ENCODE results near the gene FRMD5.

FRMD5 gene

DNA sequence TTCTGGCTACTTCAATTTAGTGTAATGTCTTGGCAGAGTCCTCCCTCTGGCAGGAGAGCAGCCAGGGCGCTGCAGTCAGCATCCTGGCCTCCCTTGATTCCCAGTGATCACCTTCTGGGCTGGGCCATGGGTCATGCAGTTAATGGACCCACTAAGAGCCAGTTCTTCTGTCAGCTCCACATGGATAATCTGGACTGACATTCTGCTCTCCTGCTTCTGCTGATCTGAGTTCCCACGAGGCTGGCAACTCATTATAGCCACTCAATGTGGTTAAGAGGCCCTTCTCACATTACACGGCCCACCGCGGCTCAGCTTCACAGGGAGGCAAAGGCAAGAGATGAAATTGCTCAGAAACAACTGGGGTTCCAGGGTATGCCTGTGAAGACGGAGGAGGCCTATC, 274.3 kb downstream of the FRMD5 start:
- DNase-seq, result no peak

DNA sequence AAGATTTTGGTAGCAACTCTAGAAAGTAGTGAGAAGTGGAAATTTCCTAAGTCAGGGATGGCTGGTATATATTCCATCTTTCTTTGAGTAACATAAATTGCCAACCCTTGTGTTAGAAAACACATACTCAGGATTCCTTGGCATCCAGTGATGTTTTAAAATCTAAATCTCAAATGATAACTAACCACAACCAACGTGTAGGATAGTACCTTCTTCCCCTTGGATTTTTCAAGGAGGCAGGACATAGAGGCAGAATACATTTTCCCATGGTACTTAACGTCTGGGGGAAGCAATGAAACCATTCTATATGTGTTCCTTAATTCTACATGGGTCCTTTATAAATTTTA, 274.8 kb downstream of the FRMD5 start:
- no peak for DNase-seq

DNA sequence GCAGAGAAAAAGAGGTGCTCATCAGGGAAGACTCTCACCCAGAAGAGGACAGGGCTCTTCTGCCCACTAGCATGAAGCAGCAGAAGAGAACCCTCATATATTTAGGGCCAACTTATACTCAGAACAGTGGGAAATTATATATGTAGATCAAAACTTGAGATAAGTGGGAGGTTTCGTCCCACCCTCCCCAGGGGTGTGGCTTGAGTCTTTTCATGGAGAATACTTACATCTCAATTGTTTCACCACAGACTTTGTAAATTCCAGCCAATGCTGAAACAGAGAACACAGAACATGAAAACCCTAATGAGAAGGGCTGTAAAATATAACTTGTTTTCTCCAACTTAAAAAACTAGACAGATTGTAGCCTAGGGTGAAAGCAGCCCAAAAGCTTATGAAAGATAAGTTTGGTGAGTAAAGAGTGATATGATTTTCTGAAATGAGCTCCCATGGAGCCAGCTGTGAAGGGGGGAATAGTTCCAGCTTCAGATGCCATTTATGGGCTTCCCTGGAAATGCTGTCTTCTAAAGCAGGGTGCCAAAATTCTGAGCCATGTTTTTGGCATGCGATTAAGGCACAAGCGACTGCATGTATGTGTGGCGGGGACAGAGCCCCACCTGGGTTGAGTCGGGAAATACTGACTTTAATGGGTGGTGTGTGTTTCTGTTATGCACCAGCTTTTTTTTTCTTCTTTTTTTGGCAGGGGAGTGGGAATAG, 275.4 kb downstream of the FRMD5 start:
- peak; percentile 37 for DNase-seq

DNA sequence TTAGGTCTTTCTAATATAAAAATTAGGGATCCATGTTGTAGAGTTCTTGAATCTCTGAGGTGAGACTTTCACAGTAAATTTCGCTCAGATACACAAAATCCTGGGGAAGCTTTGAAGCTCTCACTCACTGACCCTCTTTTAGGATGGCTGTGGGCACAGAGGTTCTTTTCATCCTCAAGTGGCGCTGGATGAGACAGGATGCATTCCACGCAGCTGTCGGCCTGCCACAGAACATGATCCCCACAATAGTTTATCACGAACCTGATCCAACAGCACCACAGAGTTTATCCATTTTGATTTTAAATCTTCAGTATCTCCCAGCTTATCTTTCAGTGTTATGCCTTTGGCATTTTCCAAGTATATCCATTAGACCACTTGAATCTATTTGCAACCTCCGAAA, 276.4 kb downstream of the FRMD5 start:
- no peak for DNase-seq

DNA sequence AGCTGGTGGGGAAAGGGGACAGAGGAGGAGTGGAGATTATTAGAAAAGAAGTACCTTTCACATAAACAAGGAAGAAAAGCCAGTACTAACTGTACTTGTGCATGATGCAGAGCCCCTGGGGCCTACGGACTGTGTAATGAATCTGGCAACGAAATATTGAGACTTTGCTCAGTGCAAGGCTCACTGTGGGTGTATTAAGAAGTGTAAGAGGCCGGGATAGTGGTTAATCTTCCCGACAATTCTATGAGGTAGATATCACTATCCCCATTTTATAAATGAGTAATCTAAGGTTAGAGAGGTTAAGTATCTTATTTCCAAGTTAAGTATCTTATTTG, 278.8 kb downstream of the FRMD5 start:
- no peak for DNase-seq

DNA sequence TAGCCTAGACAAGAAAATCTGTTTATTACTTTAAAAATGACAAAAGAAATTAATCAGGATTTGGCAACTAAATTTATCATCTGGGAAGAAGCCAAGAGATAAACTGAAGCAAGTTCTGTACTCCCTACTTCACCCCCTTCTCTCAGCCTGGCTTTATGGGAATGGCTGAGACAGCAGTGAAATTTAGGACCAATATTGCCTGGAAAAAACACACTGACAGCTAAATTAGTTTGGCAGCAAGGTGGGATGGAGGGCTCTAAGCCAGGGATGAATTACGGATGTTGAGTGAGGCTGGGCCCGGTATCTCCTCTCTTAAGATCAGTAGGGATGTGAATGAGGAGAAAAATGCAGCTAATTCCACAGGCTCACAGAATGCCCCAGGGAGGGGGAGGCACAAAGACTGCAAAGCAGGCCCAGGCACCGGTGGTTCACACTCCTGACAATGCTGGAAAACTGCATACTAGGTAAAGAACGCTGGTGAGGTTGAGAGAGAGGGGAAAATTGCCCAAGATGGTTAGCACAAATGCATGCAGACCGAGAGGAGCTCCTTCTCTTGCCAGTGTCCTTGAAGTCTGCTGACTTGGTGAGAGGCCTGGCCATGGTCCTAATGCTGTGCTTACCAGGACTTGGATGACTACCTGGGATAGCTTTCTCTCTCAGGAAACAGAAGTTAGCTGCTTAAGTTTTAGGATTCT, 279.3 kb downstream of the FRMD5 start:
- no peak for DNase-seq

DNA sequence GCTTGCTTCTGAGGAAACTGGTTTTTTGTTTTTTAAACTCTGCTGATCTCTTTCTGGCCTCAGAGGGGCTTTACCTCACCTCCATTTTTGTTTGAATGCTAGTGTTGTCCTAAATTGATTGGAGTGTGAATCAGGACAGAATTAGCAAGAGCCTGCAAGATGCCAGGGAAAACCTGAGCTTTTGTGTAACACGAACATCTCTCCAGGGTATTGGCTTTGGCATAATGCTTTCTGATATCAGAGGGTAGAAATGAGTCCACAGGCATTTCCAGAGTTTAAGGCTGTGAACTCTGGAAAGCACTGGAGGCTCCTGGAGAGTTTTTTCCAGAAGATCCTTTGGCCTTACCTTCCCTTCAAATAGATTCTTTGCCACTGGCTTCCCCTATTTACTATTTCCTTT, 281.1 kb downstream of the FRMD5 start:
- DNase-seq, result no peak

DNA sequence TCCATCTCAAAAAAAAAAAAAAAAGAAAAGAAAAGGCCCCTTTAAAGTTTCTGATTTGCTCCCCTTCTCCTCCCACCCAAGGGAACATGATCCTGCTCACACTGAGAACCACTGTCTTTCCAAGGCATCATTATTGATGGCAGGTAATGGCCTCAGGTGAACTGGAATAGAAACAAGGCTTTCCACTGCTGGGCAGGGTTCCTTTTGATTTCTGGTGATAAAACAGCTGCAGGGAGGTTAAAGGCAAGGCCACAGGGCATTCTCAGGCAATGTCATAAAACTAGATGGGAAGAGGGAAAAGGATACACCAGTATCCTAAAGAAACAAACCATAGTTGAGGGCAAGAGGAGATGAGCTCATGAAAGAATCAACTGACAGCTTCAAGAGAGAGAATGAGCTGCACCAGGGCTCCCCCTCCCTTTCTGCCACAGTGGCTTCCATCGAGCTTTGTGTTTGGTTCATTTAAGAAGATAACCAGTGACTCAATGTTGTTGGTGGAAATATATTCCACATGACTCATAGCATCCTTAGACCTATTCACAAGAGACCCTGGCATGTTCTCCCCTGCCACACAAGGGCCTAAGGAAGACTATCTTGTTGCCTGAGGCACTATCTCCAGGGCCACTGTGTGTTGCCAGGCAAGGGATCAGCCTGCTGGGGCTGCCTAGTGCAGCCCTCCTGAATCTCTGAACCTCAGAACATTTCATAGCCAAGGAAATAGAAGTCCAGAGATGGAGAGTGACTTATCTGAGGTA, 281.9 kb downstream of the FRMD5 start:
- no peak for DNase-seq

DNA sequence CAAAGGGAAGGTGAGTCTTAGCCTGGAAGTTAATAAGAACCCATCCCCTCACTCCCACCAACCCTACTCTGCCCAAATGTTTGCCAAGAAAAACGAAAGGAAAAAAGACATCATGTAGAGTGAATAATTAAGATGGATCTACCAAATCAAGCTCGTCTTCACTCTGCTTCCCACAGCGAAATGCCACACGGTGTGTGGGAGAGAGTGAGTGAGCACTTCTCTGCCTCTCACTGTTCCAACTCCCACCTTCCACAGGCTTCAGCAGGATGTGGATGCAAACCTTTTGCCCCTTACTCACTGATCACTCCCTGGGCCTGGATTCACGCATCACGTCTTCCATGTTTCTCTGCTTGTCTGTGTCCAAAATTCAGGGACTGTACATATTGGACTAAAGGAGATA, 282.9 kb downstream of the FRMD5 start:
- no peak for DNase-seq

DNA sequence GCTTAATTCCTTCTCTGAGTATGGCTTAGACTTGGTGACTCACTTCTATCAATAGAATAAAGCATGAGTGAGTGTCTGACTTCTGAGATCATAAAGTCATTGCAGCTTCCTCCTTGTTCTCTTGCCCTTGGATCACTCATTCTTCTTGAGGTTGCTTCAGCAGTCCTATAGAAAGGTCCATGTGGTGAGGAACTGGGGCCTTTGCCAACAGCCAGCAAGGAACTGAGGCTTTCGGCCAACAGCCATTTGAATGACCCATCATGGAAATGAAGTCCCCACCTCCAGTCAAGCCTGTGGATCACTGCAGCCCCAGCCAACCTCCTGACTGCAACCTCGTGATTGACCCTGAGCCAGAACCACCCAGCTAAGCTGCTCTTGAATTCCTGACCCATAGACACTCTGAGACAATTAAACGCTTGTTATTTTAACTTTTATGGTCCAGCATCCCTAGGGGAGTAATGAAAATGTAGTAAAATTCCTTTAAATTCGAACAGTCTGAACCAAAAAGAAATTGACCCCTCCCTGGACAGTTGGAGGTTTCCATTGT, 283.8 kb downstream of the FRMD5 start:
- DNase-seq, result no peak

DNA sequence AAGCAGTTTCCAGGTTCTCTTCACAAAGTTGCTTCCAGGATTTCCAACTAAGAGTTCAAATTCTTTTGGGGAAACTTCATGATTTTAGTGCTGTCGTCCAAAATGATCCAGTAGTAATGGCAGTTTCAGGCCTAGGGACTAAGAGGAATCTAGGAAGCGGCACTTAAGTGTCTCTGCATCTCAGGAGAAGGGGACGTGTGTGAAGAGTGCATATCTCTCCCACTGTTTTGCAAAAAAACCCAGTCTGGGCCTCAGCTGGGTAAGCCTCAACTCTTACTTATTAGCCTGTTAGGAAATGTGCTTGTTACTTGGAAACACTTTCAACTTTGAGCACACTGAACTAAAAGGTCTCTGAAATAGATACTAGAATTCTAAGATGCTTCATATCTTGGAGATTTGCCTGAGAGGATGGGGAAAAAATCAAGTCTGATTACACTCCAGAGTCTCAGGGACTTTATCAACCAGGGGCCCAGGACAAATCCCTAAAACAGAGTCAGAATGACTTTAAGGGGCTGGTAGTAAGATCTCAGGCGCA, 286.5 kb downstream of the FRMD5 start:
- DNase-seq, result no peak

DNA sequence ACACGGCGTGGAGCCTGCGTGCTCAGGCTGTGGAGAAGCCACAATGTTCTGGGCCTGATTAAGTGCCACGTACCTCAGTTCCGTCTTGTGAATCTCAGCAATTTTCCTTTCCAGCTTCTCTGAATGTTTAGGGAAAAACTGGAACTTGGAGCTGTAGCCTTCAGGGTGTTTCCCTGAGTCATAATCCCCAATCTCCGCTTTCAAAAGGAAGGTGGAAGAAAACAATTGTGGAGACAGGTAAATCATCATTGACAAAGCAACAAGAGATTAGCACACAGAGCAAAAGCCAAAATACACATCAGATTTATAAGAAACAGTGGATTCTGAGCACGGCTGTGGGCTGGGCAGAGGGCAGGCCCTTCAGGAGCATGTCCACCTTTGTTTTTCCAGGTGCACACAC, 289.3 kb downstream of the FRMD5 start:
- no peak for DNase-seq

DNA sequence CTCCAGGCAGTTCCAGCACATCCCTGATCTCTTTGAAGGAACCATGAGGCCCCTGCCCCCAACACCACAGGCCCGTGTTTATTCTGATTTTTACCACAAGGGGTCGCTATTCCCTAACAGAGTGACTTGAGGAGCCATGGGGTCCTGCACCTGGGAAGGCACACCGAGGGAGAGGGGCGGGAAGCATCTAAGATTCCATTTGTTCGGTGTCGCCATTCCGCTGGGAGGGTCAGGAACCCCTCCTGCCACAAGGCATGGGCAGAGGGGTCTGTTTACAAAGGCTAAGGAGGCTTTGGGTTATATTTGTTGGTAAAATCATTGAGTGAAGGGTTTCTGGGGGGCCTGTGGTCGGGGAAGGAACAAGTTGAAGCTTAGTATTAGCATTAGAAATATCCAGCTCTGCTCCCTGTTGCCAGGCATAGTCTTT, 291.2 kb downstream of the FRMD5 start:
- DNase-seq, result peak; percentile 86

DNA sequence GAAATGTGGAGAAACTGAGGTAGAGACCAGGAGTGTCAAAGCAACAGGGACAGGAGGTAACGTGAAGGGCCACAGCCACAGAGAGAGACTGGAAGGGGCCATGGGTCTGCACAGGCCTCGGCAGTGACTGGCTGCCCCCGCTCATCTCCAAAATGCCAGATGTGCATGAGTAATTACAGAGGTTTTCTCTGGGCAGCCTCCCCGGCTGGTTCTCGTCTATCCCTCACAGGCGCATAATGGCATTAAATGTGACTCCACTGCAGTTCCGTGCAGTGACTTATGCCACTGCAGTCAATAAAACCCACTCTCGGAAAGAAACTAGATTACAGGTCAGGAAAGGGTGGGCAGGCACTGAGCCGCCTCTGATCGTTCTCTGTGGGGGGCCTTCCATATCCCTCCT, 293.6 kb downstream of the FRMD5 start:
- no peak for DNase-seq

DNA sequence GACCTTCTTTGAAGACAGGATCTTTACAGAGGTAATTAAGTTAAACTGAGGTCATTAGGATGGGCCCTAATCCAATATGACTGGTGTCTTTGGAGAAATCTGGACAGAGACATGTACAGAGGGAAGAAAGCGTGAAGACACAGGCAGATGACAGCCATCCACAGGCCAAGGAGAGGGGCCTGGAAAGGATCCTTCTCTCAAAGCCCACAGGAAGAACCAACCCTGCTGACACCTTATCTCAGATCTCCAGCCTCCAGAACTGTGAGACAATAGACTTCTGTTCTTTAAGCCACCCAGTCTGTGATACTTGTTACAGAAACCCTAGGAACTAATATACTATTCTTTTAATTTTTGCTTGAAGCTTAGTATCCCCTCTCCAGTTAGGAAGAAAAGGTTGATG, 294.1 kb downstream of the FRMD5 start:
- peak; percentile 63 for DNase-seq

DNA sequence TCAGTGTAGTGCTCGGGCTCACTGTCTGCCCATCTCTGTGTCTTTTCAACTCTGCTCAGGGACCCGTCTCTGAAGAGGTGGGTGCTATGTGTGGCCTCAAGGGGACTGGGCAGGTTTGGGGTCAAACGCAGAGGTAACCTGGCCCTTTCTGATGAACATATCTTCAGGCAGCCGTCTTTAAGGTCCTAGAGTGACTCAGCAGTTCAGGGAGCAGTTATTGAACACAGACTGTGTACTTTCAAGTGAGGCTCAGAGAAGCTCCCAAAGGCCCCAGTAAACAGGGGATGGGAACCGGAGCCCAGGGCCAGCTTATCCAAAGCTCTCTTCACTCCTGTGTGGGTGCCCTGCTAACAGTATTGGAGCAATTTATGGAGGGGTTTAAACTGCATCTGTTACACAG, 295.1 kb downstream of the FRMD5 start:
- peak; percentile 53 for DNase-seq

DNA sequence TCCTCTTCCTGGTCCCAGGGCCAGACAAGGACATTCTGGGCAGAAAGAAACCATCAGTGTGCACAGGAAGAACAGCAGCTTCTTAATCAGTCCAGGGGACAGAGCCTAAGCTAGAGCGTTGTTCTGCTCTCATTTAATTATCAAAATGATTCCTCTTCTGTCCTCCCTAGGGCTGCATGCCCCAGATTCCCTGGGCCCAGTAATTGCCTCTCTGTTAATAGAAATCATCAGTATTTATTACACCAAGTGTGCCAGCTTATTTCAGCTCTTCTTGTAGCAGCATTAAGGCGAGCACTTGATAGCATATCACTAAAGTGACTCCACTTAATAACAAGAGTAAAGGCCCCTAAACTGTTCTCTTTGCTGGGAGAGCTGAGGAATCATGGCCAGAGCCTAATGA, 296.2 kb downstream of the FRMD5 start:
- DNase-seq, result no peak

DNA sequence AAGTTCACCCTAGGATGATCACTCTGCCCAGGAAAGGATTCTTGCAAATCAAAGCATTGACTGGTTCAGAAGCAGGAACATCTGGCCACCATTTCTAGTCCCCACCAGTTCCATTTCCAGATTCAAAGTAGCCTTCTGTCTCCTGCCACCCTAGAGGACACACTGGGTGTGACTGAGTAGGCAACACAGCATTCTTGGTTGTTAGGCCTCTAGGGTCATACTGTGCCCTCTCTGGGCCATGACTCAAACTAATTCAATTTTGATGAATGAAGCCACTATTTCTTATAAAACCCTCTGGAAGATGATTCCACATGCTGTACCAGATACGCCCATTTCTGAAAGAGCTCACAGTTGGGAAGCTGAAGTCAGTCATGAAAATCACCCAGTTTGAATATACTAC, 298.5 kb downstream of the FRMD5 start:
- DNase-seq, result no peak

DNA sequence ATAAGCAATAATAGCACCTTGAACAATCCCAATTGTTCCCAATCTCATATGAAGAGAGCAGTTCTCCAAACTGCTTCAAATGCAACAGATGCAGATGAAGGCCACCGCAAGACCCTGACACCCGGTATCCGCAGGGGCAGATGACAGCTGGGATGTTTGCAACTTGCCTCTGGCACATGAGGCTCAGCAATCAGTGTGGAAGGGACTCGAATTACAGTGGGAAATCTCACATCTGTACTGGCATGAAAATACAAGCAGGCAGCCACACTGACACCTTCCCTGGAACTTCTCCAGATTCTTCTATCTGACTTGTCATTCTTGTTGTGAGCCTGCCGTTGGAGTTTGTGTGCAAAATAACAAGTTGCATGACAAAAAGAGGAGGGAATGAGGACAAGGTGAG, 299.5 kb downstream of the FRMD5 start:
- DNase-seq, result no peak

DNA sequence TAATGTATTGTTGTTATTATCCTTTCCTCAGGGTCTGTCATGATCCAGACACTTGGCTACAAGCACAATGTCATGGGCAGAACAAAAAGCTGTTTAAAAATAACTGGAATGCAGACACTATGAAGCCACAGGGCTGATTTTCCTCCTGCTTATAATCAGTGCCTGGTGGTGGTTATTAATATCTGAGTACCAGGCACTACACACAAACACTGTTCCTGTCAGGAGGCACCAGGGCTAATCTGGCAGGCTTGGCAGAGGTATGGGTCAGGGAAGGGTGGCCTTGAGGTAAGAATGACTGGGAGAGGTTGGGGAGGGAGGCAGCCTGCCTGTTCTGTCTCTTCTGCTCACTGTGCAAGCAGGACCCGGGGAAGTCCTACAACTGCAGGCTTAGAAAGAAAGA, 301.1 kb downstream of the FRMD5 start:
- DNase-seq, result no peak

DNA sequence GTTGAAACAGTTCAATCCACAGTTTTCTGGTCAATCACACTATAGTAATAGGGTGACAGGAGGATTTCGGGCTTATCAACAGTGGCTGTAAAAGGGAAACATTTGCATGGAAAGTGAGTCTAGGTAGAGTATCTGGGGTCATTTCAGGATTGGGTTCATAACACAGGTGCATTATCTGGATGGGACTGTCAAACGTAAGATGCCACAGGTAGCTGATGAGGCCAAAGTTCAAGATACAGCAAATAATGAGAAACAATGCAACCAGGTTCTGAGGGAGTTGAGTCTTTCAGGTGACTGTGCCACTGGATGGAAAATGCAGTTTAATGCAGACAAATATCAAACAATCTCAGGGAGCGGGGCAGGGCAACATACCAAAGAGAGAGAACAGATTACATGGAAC, 306.0 kb downstream of the FRMD5 start:
- DNase-seq, result no peak

DNA sequence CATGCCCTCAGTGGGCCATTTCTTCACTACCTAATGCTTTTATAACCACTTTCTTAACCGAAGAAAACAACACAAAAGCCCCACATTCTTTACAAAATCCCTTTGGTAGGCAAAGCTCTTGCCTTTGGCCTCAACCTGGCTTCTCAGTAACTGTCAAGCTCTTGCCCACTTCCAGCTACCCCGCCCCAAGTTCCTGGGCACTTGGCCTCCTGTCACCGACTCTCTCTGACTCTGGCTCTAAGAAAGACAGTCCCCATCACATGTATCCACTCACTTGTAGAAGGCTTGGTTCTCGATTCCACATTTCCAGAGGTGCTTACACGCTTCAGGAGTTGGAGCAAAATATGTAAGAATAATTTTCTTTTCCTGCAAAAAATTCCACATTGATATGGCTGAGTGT, 307.2 kb downstream of the FRMD5 start:
- DNase-seq, result no peak

DNA sequence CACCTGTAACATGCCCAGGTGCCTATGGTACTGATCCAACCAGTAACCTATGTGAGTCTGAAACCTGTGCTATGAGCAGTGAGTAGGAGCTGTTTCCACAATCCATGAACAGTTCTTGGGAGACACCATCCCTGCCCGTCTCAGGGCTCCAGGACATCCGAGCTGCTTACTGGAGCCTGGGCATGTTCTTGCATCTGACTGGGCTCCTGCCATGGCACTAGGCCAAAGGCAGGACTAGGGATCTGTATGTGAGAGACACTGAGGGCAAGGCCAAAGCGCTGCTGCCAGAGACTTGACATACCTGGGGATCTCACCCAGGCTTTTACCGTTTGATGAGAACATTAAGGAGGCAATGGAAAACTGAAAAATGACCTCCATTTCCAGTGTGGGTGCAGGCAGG, 308.5 kb downstream of the FRMD5 start:
- no peak for DNase-seq

DNA sequence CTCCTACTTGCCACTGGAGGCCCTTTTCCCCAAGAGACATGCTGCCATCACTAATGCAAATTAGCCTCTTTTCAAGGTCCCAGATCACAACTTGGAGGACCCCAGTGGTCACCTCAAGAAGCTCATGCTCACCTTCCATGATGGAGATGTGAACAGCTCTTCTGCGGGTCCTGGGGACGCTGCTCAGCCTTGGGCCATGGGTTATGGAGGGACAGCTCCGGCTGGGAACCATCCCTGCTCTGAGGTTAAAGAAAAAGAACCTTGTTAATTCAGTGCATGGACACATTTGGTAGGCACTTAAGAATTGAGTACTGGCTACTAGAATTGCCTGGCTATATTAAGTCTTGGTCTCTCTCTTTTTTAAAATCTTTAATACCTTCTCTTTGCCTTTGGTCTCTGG, 311.5 kb downstream of the FRMD5 start:
- no peak for DNase-seq
